GM18870 (cell line): ENCODE measurements around the gene ARL11.
A peak's percentile ranks its signal among the peaks of the same experiment; 100 is the strongest.
"Not testable (repeated sequence)": the region's sequence is repeated elsewhere in the genome, so short reads cannot be mapped to it uniquely, and the experiment has no call there.

Source experiments
- ATAC-seq: cut with Tn5 transposase; IDR thresholded peaks from one replicate; pipeline ENCODE4 v1.9.1; 2021; ENCODE audit warnings: moderate library complexity; ENCODE audit not compliant: unreplicated experiment

Gene ARL11

GRCh38 chr13:49627831-49628652 lies at the start of gene ARL11:
ARL11 (plus strand) TSS chr13:49628507; CDS start chr13:49630448, 1,941 bp downstream.
- peak; percentile 79 for ATAC-seq

DNA sequence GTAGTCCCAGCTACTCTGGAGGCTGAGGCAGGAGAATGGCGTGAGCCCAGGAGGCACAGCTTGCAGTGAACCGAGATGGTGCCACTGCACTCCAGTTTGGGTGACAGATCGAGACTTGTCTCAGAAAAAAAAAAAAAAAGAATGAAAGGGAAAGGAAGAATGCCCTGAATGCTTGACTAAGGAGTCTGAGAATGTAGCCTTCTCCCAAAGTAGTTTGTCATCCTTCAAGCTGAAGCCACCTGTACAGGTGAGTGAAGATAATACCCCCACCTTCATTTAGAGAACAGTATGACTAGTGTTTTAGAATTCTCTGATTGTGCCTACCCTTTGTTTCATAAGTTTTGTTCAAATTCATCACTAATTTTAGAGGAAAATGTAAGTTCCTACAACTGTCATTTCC lies 48.8 kb upstream of the ARL11 start:
- no peak for ATAC-seq

GRCh38 chr13:49580980-49581680 lies 47.2 kb upstream of the ARL11 start:
- no peak for ATAC-seq

DNA sequence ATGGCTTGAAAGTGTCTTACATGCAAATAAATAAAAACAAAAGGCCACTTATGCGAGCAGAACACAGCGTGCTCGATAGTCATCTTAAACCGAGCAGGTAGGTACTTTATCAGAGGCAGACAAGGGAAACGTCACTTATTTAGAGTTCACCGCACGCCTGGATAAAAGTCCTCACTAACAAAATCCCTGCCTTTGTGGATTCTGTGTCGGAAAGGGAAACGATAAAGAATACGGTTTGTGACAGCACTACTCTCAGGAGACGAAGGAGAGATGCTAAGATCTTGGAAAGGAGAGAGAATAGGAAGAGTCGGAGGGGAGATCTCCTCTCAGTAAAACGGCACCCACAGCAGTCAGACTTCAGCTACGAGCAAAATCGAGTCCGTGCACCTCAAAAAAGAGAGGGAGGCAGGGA lies 43.5 kb upstream of the ARL11 start:
- peak; percentile 23 for ATAC-seq

- peak; percentile 61 for ATAC-seq
Observed at GRCh38 chr13:49585220-49586157, 42.8 kb upstream of the ARL11 start, which contains the start of gene RCBTB1. RCBTB1 (minus strand) TSS chr13:49585558; CDS start chr13:49567279, 18,279 bp downstream.

GRCh38 chr13:49586717-49587116 lies 41.6 kb upstream of the ARL11 start:
- no peak for ATAC-seq

- no peak for ATAC-seq
Observed at GRCh38 chr13:49587311-49587847, 40.9 kb upstream of the ARL11 start.

- not testable (repeated sequence) for ATAC-seq
Observed at GRCh38 chr13:49590714-49591113, 37.6 kb upstream of the ARL11 start.

DNA sequence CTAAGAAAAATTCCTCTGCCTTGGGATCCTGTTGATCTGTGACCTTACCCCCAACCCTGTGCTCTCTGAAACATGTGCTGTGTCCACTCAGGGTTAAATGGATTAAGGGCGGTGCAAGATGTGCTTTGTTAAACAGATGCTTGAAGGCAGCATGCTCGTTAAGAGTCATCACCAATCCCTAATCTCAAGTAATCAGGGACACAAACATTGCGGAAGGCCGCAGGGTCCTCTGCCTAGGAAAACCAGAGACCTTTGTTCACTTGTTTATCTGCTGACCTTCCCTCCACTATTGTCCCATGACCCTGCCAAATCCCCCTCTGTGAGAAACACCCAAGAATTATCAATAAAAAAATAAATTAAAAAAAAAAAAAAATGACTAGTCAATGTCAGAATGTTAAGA lies 34.4 kb upstream of the ARL11 start:
- ATAC-seq: not testable (repeated sequence)

DNA sequence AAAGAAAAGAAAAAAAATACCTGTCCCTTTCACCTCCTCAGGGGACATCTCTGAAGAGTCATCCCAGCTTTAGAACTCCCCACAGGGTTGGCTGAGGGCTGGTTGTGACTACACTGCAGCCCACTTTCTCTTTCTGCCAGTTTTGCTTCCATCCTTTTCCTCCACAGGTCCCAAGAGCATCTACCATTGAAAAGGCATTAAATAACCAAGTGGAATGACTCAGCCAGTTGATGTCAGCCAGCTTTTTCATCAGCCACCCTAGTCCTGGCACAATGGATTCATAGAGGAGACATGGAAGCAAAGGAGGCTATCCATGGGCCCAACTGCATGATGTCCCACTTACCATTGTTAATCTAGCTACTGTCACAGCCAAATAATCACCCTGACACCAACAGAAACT lies 33.7 kb upstream of the ARL11 start:
- ATAC-seq: no peak

GRCh38 chr13:49596221-49596620 lies 32.1 kb upstream of the ARL11 start:
- no peak for ATAC-seq

DNA sequence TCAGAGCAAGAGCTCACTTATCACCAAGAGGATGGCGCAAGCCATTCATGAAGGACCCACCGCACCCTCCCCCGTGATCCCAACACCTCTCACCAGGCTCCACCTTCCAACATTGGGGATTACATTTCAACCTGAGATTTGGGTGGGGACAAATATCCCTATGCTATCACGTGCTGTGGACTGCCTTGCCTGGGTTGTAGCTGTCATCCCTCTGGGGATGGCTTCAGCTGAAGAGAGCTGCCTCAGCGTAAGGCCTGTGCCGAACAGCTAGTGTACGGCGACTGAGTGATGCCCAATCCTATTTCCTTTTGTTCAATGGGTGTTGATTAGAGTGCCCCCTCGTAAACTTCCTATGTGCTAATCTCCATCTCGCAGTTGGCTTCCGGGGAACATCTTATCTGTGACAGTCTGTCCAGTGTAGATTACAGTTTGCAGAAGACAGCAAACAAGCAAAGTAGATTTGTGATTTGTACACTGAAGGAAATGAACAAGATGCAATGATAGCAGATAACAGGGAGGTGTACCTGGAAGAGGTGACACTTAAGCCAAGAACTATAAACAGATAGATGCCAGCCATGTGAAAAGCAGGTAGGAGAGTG lies 31.2 kb upstream of the ARL11 start:
- ATAC-seq: no peak

GRCh38 chr13:49602005-49602404 lies 26.3 kb upstream of the ARL11 start:
- ATAC-seq: no peak

GRCh38 chr13:49602615-49603014 lies 25.7 kb upstream of the ARL11 start:
- ATAC-seq: not testable (repeated sequence)

DNA sequence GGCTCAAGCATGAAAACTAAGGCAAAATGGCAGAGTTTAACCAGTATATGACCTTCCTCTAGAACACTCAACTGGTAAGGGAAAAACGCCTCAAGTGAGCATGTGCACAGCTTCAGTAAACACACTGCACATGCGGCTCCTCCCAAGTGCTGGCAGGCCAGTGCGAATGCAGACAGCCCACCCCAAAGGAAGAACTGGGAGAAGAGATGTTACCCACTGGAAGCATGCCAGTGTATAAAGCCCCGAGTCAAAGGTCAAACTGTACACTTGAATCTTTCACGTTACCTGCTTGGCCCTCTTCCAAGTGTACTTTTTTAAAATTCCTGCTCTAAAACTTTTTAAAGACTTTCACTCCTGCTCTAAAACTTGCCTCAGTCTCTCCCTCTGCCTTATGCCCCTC lies 23.7 kb upstream of the ARL11 start:
- ATAC-seq: no peak

GRCh38 chr13:49606747-49607648 lies 21.3 kb upstream of the ARL11 start:
- peak; percentile 93 for ATAC-seq

GRCh38 chr13:49607761-49608160 lies 20.5 kb upstream of the ARL11 start:
- no peak for ATAC-seq

- ATAC-seq: no peak
Observed at GRCh38 chr13:49608651-49609331, 19.5 kb upstream of the ARL11 start.

GRCh38 chr13:49610176-49610575 lies 18.1 kb upstream of the ARL11 start:
- no peak for ATAC-seq
